Measurements from ENCODE around the gene CHEK2.

GRCh38 chr22:28788601-28789000 is 47.0 kb upstream of the CHEK2 start:
- no peak for TF ChIP-seq EZH2phosphoT487 (IDR thresholded peaks at IDR 0.05; ENCODE audit: low read length)
- no peak for TF ChIP-seq CTCF (IDR thresholded peaks at IDR 0.05; ENCODE audit: low read length)
- no peak for TF ChIP-seq EZH2 (optimal IDR thresholded peaks at IDR 0.05; ENCODE audit: low read depth, low read length)
